ENCODE data around the gene SH3PXD2A.

Gene SH3PXD2A

GRCh38 chr10:103745341-103746247 lies 109.8 kb downstream of the SH3PXD2A start:
- Histone ChIP-seq H3K9ac (ENCODE audit: low read depth, low read length) (no peak overlapping the region), H3K4me2 (ENCODE audit: insufficient read depth, low read length) (no peak overlapping the region), H3K9me3 (ENCODE audit: insufficient read depth, low read length, severe bottlenecking) (no peaks in the 10 kb centered on the region), H3K27ac (ENCODE audit: low read length) (no peak overlapping the region), H4K20me1 (ENCODE audit: insufficient read depth, low read length) (peaks cover 3% of the 10 kb centered on the region; the same call in 1 of the 2 replicates), H3K79me2 (ENCODE audit: insufficient read depth, low read length) (no peaks in the 10 kb centered on the region), H3K27me3 (ENCODE audit: insufficient read depth, low read length, poor library complexity) (peaks cover 7% of the 10 kb centered on the region), H2AFZ (ENCODE audit: low read depth, low read length) (no peak overlapping the region), H3K36me3 (ENCODE audit: insufficient read depth, low read length) (no peaks in the 10 kb centered on the region), H3K4me3 (ENCODE audit: low read depth in 1 of 2, low read length in 2 of 2) (no peak overlapping the region), H3K4me1 (ENCODE audit: insufficient read depth, low read length) (no peaks in the 10 kb centered on the region)
- ATAC-seq (ENCODE audit: insufficient read depth, low read depth) (no peak), DNase-seq (no peak)
- TF ChIP-seq EZH2 (IDR thresholded peaks at IDR 0.05; ENCODE audit: borderline replicate concordance, low read depth, low read length, severe bottlenecking) (no peak), CTCF (IDR thresholded peaks at IDR 0.05; ENCODE audit: borderline replicate concordance, extremely low read depth, low read length, poor library complexity, severe bottlenecking) (no peak)

- no peak overlapping the region for H2AFZ ChIP-seq (ENCODE audit: low read depth, low read length)
- no peaks in the 10 kb centered on the region for H3K79me2 ChIP-seq (ENCODE audit: insufficient read depth, low read length)
- H3K27ac ChIP-seq (ENCODE audit: low read length) = no peak overlapping the region
- TF ChIP-seq EZH2 (IDR thresholded peaks at IDR 0.05; ENCODE audit: borderline replicate concordance, low read depth, low read length, severe bottlenecking) (no peak), CTCF (IDR thresholded peaks at IDR 0.05; ENCODE audit: borderline replicate concordance, extremely low read depth, low read length, poor library complexity, severe bottlenecking) (no peak)
- no peaks in the 10 kb centered on the region for H3K9me3 ChIP-seq (ENCODE audit: insufficient read depth, low read length, severe bottlenecking)
- H4K20me1 ChIP-seq (ENCODE audit: insufficient read depth, low read length) = peaks cover 3% of the 10 kb centered on the region; the same call in 1 of the 2 replicates
- peaks cover 4% of the 10 kb centered on the region for H3K27me3 ChIP-seq (ENCODE audit: insufficient read depth, low read length, poor library complexity)
- H3K4me1 ChIP-seq (ENCODE audit: insufficient read depth, low read length) = no peaks in the 10 kb centered on the region
- H3K4me2 ChIP-seq (ENCODE audit: insufficient read depth, low read length) = no peak overlapping the region
- ATAC-seq (ENCODE audit: insufficient read depth, low read depth) (no peak), DNase-seq (no peak)
- no peak overlapping the region for H3K9ac ChIP-seq (ENCODE audit: low read depth, low read length)
- no peaks in the 10 kb centered on the region for H3K36me3 ChIP-seq (ENCODE audit: insufficient read depth, low read length)
- no peak overlapping the region for H3K4me3 ChIP-seq (ENCODE audit: low read depth in 1 of 2, low read length in 2 of 2)
Measured at GRCh38 chr10:103742824-103743223, 112.6 kb downstream of the SH3PXD2A start.

DNA sequence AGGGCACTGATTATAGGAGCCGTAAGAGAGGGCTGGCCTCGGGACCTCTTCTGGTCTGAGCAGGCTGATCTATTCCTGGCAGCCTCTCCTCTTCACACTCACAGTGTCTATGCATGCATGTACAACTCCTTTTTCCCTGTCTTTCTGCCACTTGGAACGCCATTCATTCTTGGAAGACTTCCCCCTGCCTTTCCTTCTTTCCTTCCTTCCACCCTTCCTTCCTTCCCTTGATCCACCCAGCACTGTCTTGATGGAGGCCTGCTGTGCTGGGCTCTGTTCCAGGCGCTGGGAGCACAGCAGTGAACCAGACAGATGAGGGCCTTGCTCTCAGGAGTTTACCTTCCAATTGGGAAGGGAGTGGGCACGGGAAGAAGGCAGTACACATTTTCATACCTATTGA lies 114.8 kb downstream of the SH3PXD2A start:
- ATAC-seq (ENCODE audit: insufficient read depth, low read depth) (no peak), DNase-seq (no peak)
- Histone ChIP-seq H3K4me1 (ENCODE audit: insufficient read depth, low read length) (no peaks in the 10 kb centered on the region), H3K4me3 (ENCODE audit: low read depth in 1 of 2, low read length in 2 of 2) (no peak overlapping the region), H2AFZ (ENCODE audit: low read depth, low read length) (no peak overlapping the region), H3K27me3 (ENCODE audit: insufficient read depth, low read length, poor library complexity) (peaks cover 4% of the 10 kb centered on the region), H4K20me1 (ENCODE audit: insufficient read depth, low read length) (peaks cover 3% of the 10 kb centered on the region; the same call in 1 of the 2 replicates), H3K9ac (ENCODE audit: low read depth, low read length) (no peak overlapping the region), H3K36me3 (ENCODE audit: insufficient read depth, low read length) (no peaks in the 10 kb centered on the region), H3K27ac (ENCODE audit: low read length) (no peak overlapping the region), H3K4me2 (ENCODE audit: insufficient read depth, low read length) (no peak overlapping the region), H3K9me3 (ENCODE audit: insufficient read depth, low read length, severe bottlenecking) (no peaks in the 10 kb centered on the region), H3K79me2 (ENCODE audit: insufficient read depth, low read length) (no peaks in the 10 kb centered on the region)
- no peak for TF ChIP-seq EZH2 (IDR thresholded peaks at IDR 0.05; ENCODE audit: borderline replicate concordance, low read depth, low read length, severe bottlenecking)
- TF ChIP-seq CTCF (IDR thresholded peaks at IDR 0.05; ENCODE audit: borderline replicate concordance, extremely low read depth, low read length, poor library complexity, severe bottlenecking) = no peak

Measured in DND-41 (cell line).